Fibroblast of lung (primary cell): ENCODE data around the gene BMPR1B.

ENCODE experiments used
- EZH2 ChIP-seq: IDR thresholded peaks from 2 replicates; pipeline ENCODE4 v1.5.1; 2012; ENCODE audit warnings: low read length, control low read depth, mild to moderate bottlenecking; ENCODE audit errors: missing control alignments
- TF ChIP-seq, protein P1 (sequence below), 2 donors: IDR thresholded peaks in 1 of 2; conservative IDR thresholded peaks in 1 of 2; 1 replicate in 1 of 2; 2 replicates in 1 of 2; pipeline ENCODE4 v1.5.1; 2011 to 2012; ENCODE audit warnings: low read length in 2 of 2, control low read depth in 1 of 2, inconsistent platforms in 1 of 2, low read depth in 1 of 2, mild to moderate bottlenecking in 1 of 2

DNA sequence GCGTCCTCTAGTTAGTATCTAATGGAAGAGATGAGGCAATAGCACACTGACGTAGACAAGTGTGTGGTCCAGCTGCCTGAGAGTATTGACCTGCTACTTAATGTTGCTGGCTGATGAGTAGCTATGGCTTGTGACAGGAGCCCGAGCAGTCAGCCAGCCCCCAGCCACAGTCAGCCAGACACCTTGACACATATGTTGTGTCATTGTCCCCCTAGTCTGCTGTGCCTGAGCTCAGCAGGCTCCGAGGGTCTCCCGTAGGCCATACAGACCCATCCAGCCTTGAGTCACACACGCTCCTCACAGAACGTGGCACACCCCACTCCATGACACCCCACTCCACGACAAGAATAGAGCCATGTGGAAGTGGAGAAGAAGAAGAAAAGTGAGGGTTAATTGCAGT is 428.9 kb downstream of the BMPR1B start:
- TF ChIP-seq, protein P1, sequence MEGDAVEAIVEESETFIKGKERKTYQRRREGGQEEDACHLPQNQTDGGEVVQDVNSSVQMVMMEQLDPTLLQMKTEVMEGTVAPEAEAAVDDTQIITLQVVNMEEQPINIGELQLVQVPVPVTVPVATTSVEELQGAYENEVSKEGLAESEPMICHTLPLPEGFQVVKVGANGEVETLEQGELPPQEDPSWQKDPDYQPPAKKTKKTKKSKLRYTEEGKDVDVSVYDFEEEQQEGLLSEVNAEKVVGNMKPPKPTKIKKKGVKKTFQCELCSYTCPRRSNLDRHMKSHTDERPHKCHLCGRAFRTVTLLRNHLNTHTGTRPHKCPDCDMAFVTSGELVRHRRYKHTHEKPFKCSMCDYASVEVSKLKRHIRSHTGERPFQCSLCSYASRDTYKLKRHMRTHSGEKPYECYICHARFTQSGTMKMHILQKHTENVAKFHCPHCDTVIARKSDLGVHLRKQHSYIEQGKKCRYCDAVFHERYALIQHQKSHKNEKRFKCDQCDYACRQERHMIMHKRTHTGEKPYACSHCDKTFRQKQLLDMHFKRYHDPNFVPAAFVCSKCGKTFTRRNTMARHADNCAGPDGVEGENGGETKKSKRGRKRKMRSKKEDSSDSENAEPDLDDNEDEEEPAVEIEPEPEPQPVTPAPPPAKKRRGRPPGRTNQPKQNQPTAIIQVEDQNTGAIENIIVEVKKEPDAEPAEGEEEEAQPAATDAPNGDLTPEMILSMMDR (conservative IDR thresholded peaks at IDR 0.05 in 1 of 2, IDR thresholded peaks at IDR 0.05 in 1 of 2; ENCODE audit: low read depth in 1 of 2, low read length in 2 of 2) = no peak
- no peak for TF ChIP-seq EZH2
